GM23338 (cell line): ENCODE data around the gene ELMO3. TPM values are rescaled to one million over a fixed set of nuclear protein-coding genes. Genes with fewer than 3 reads are reported as not detected.

Experiments
- ATAC-seq: fragments of 200-7000 bp; cut with Tn5 transposase; 3 replicates; pipeline ENCODE4 v1.9.1; 2020
- DNase-seq: peaks from one replicate; pipeline ENCODE4 v3.0.0-alpha.2; 2015; ENCODE audit warnings: low spot score
- H2AFZ ChIP-seq: fragments of 200-600 bp; sonication (generic); 2 replicates; pipeline ENCODE4 v1.8.0; 2016; ENCODE audit warnings: antibody characterized with exemption, mild to moderate bottlenecking, moderate library complexity
- H3F3A ChIP-seq: fragments of 200-600 bp; sonication (generic); replicated peaks from 2 replicates; pipeline ENCODE4 v1.8.0; 2017; ENCODE audit warnings: antibody characterized with exemption, mixed run types, low read depth
- H3K27ac ChIP-seq: fragments of 200-600 bp; sonication (generic); 2 replicates; pipeline ENCODE4 v1.6.1; 2016; ENCODE audit warnings: low read depth
- H3K27me3 ChIP-seq: fragments of 200-600 bp; sonication (generic); 2 replicates; pipeline ENCODE4 v1.8.0; 2016; ENCODE audit warnings: mild to moderate bottlenecking, mixed run types, moderate library complexity; ENCODE audit not compliant: insufficient read depth
- H3K36me3 ChIP-seq: fragments of 200-600 bp; sonication (generic); 2 replicates; pipeline ENCODE4 v1.8.0; 2016; ENCODE audit warnings: mild to moderate bottlenecking; ENCODE audit not compliant: insufficient read depth
- H3K4me1 ChIP-seq: fragments of 200-600 bp; sonication (generic); 2 replicates; pipeline ENCODE4 v1.8.0; 2016; ENCODE audit warnings: mild to moderate bottlenecking, moderate library complexity; ENCODE audit not compliant: insufficient read depth
- H3K4me2 ChIP-seq: fragments of 200-600 bp; sonication (generic); 2 replicates; pipeline ENCODE4 v1.7.1; 2017; ENCODE audit warnings: mixed run types
- H3K4me3 ChIP-seq: fragments of 200-600 bp; sonication (generic); 2 replicates; pipeline ENCODE4 v1.6.1; 2016; ENCODE audit warnings: mixed run types
- H3K79me2 ChIP-seq: fragments of 200-600 bp; sonication (generic); replicated peaks from 2 replicates; pipeline ENCODE4 v1.8.0; 2017; ENCODE audit warnings: mild to moderate bottlenecking; ENCODE audit not compliant: insufficient read depth
- H3K9me2 ChIP-seq: fragments of 200-600 bp; sonication (generic); 2 replicates; pipeline ENCODE4 v1.8.0; 2017; ENCODE audit not compliant: insufficient read depth
- H4K20me1 ChIP-seq: fragments of 200-600 bp; sonication (generic); replicated peaks from 2 replicates; pipeline ENCODE4 v1.8.0; 2017; ENCODE audit warnings: mild to moderate bottlenecking; ENCODE audit not compliant: insufficient read depth
- H3K27ac Mint-ChIP-seq: 2 replicates; pipeline ENCODE4 v1.8.0; 2020; ENCODE audit warnings: inconsistent platforms, mild to moderate bottlenecking, moderate library complexity, mixed read lengths
- H3K27me3 Mint-ChIP-seq: 3 replicates; pipeline ENCODE4 v1.8.0; 2022; ENCODE audit warnings: low read depth, mild to moderate bottlenecking, moderate library complexity, mixed read lengths, inconsistent platforms; ENCODE audit not compliant: insufficient read depth, poor library complexity
- H3K36me3 Mint-ChIP-seq: 3 replicates; pipeline ENCODE4 v1.8.0; 2021; ENCODE audit warnings: low read depth, mild to moderate bottlenecking, inconsistent platforms, moderate library complexity, mixed read lengths
- H3K4me1 Mint-ChIP-seq: 3 replicates; pipeline ENCODE4 v1.8.0; 2020; ENCODE audit warnings: mild to moderate bottlenecking, inconsistent platforms, mixed read lengths
- H3K4me3 Mint-ChIP-seq: 3 replicates; pipeline ENCODE4 v1.8.0; 2021; ENCODE audit warnings: moderate library complexity, mild to moderate bottlenecking, inconsistent platforms, mixed read lengths
- H3K9me3 Mint-ChIP-seq: 3 replicates; pipeline ENCODE4 v1.8.0; 2020; ENCODE audit warnings: moderate library complexity, mild to moderate bottlenecking, inconsistent platforms, mixed read lengths
- CREB1 ChIP-seq: fragments of 250-450 bp; sonication (Bioruptor Pico); IDR thresholded peaks from 2 replicates; pipeline ENCODE4 v1.5.0; 2020; ENCODE audit warnings: low read depth, mild to moderate bottlenecking, moderate library complexity
- EZH2 ChIP-seq: fragments of 200-600 bp; sonication (generic); IDR thresholded peaks from one replicate; pipeline ENCODE4 v1.8.0; 2017; ENCODE audit warnings: antibody characterized with exemption, mild to moderate bottlenecking, low read depth; ENCODE audit not compliant: unreplicated experiment
- EZH2phosphoT487 ChIP-seq: fragments of 200-600 bp; sonication (generic); IDR thresholded peaks from one replicate; pipeline ENCODE4 v1.8.1; 2018; ENCODE audit warnings: antibody characterized with exemption; ENCODE audit not compliant: unreplicated experiment
- NANOG ChIP-seq: IDR thresholded peaks from 2 replicates; pipeline ENCODE4 v1.6.1; 2016; ENCODE audit warnings: antibody characterized with exemption, borderline replicate concordance
- POLR2AphosphoS5 ChIP-seq: IDR thresholded peaks from 2 replicates; pipeline ENCODE4 v1.6.1; 2016; ENCODE audit warnings: antibody characterized with exemption, low read depth
- STAT1 ChIP-seq: IDR thresholded peaks from one replicate; pipeline ENCODE4 v1.6.1; 2016; ENCODE audit warnings: antibody characterized with exemption; ENCODE audit not compliant: unreplicated experiment
- ZNF114 ChIP-seq: fragments of 250-450 bp; sonication (Bioruptor Pico); IDR thresholded peaks from 2 replicates; pipeline ENCODE4 v1.5.0; 2020; ENCODE audit warnings: mild to moderate bottlenecking, moderate library complexity
- ZNF331 ChIP-seq: fragments of 250-450 bp; sonication (Bioruptor Pico); IDR thresholded peaks from 2 replicates; pipeline ENCODE4 v1.5.0; 2020; ENCODE audit warnings: low read depth, mild to moderate bottlenecking, moderate library complexity
- polyA plus RNA-seq: library from polyadenylated mRNA; unstranded; fragments of >200 nt; fragmentation: Nextera tagmentation; extraction: Ambion mirVana; gene quantifications from 2 replicates; pipeline ENCODE4 v1.2.1, GENCODE V29; 2016
- total RNA-seq: library from RNA; depleted of rRNA; stranded (reverse); fragments of >200 nt; shearing (Covaris generic); gene quantifications from 2 replicates; pipeline ENCODE4 v1.2.3, GENCODE V29; 2014
- TF ChIP-seq, protein P1 (sequence below): fragments of 250-450 bp; sonication (Bioruptor Pico); IDR thresholded peaks from 2 replicates; pipeline ENCODE4 v1.5.0; 2020; ENCODE audit warnings: mild to moderate bottlenecking, moderate library complexity
- TF ChIP-seq, protein P2 (sequence below): IDR thresholded peaks from one replicate; pipeline ENCODE4 v1.6.1; 2018; ENCODE audit warnings: antibody characterized with exemption; ENCODE audit not compliant: unreplicated experiment
- TF ChIP-seq, protein P3 (sequence below), 2 experiments: fragments of 200-600 bp in 1 of 2; sonication (generic) in 1 of 2; conservative IDR thresholded peaks; 2 replicates each; pipeline versions ENCODE4 v1.5.1 to v1.6.1; 2016 to 2017; ENCODE audit warnings: antibody characterized with exemption in 2 of 2, low read depth in 2 of 2, mild to moderate bottlenecking in 2 of 2, moderate library complexity in 1 of 2

The ELMO3 gene
- total and polyA plus RNA-seq, 2 experiments from 2014 or later = 4.7 to 16.2 TPM

DNA sequence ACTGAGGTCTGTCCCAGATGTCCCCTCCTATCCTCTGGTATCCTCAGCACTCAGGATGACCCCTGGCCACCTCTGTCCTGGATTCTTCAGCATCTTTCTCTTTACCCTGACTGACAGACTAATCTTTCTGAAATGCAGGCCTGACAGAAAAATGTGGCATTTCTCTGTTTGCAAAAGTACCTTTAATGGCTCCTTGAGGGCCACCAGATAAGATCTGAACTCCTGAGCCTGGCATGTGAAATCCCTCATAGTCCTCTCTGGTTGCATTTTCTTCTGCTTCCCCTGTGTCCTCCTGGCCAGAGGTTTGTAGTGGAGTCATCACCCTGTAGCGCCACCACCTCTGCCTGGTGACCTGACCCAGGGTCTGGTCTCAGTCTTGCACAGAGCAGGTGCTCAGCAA, 2.0 kb upstream of the ELMO3 start:
- Mint-ChIP-seq H3K36me3 (peaks cover 54% of the 10 kb centered on the region), H3K4me3 (no peak overlapping the region), H3K27ac (no peak overlapping the region)

More for the DNA sequence above, 2.0 kb upstream of the ELMO3 start:
- Histone ChIP-seq H3F3A (peaks cover 23% of the 10 kb centered on the region; the same call in 1 of the 2 replicates), H4K20me1 (peaks cover 22% of the 10 kb centered on the region), H2AFZ (no peak overlapping the region), H3K4me2 (no peak overlapping the region), H3K27ac (no peak overlapping the region), H3K4me1 (peaks cover 12% of the 10 kb centered on the region), H3K36me3 (peaks cover 20% of the 10 kb centered on the region; the same call in 1 of the 2 replicates), H3K27me3 (no peaks in the 10 kb centered on the region), H3K4me3 (no peak overlapping the region), H3K79me2 (peaks cover 21% of the 10 kb centered on the region), H3K9me2 (no peaks in the 10 kb centered on the region)
- TF ChIP-seq ZNF114 (no peak), NANOG (no peak), CREB1 (CRISPR knock-in tag) (no peak), STAT1 (no peak), ZNF331 (CRISPR knock-in tag) (no peak), EZH2 (no peak), POLR2AphosphoS5 (no peak), EZH2phosphoT487 (no peak)
- TF ChIP-seq, protein P1, sequence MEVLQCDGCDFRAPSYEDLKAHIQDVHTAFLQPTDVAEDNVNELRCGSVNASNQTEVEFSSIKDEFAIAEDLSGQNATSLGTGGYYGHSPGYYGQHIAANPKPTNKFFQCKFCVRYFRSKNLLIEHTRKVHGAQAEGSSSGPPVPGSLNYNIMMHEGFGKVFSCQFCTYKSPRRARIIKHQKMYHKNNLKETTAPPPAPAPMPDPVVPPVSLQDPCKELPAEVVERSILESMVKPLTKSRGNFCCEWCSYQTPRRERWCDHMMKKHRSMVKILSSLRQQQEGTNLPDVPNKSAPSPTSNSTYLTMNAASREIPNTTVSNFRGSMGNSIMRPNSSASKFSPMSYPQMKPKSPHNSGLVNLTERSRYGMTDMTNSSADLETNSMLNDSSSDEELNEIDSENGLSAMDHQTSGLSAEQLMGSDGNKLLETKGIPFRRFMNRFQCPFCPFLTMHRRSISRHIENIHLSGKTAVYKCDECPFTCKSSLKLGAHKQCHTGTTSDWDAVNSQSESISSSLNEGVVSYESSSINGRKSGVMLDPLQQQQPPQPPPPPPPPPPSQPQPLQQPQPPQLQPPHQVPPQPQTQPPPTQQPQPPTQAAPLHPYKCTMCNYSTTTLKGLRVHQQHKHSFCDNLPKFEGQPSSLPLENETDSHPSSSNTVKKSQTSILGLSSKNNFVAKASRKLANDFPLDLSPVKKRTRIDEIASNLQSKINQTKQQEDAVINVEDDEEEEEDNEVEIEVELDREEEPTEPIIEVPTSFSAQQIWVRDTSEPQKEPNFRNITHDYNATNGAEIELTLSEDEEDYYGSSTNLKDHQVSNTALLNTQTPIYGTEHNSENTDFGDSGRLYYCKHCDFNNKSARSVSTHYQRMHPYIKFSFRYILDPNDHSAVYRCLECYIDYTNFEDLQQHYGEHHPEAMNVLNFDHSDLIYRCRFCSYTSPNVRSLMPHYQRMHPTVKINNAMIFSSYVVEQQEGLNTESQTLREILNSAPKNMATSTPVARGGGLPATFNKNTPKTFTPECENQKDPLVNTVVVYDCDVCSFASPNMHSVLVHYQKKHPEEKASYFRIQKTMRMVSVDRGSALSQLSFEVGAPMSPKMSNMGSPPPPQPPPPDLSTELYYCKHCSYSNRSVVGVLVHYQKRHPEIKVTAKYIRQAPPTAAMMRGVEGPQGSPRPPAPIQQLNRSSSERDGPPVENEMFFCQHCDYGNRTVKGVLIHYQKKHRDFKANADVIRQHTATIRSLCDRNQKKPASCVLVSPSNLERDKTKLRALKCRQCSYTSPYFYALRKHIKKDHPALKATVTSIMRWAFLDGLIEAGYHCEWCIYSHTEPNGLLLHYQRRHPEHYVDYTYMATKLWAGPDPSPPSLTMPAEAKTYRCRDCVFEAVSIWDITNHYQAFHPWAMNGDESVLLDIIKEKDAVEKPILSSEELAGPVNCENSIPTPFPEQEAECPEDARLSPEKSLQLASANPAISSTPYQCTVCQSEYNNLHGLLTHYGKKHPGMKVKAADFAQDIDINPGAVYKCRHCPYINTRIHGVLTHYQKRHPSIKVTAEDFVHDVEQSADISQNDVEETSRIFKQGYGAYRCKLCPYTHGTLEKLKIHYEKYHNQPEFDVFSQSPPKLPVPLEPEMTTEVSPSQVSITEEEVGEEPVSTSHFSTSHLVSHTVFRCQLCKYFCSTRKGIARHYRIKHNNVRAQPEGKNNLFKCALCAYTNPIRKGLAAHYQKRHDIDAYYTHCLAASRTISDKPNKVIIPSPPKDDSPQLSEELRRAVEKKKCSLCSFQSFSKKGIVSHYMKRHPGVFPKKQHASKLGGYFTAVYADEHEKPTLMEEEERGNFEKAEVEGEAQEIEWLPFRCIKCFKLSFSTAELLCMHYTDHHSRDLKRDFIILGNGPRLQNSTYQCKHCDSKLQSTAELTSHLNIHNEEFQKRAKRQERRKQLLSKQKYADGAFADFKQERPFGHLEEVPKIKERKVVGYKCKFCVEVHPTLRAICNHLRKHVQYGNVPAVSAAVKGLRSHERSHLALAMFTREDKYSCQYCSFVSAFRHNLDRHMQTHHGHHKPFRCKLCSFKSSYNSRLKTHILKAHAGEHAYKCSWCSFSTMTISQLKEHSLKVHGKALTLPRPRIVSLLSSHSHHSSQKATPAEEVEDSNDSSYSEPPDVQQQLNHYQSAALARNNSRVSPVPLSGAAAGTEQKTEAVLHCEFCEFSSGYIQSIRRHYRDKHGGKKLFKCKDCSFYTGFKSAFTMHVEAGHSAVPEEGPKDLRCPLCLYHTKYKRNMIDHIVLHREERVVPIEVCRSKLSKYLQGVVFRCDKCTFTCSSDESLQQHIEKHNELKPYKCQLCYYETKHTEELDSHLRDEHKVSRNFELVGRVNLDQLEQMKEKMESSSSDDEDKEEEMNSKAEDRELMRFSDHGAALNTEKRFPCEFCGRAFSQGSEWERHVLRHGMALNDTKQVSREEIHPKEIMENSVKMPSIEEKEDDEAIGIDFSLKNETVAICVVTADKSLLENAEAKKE (CRISPR knock-in tag) = no peak
- TF ChIP-seq, protein P2, sequence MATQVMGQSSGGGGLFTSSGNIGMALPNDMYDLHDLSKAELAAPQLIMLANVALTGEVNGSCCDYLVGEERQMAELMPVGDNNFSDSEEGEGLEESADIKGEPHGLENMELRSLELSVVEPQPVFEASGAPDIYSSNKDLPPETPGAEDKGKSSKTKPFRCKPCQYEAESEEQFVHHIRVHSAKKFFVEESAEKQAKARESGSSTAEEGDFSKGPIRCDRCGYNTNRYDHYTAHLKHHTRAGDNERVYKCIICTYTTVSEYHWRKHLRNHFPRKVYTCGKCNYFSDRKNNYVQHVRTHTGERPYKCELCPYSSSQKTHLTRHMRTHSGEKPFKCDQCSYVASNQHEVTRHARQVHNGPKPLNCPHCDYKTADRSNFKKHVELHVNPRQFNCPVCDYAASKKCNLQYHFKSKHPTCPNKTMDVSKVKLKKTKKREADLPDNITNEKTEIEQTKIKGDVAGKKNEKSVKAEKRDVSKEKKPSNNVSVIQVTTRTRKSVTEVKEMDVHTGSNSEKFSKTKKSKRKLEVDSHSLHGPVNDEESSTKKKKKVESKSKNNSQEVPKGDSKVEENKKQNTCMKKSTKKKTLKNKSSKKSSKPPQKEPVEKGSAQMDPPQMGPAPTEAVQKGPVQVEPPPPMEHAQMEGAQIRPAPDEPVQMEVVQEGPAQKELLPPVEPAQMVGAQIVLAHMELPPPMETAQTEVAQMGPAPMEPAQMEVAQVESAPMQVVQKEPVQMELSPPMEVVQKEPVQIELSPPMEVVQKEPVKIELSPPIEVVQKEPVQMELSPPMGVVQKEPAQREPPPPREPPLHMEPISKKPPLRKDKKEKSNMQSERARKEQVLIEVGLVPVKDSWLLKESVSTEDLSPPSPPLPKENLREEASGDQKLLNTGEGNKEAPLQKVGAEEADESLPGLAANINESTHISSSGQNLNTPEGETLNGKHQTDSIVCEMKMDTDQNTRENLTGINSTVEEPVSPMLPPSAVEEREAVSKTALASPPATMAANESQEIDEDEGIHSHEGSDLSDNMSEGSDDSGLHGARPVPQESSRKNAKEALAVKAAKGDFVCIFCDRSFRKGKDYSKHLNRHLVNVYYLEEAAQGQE = no peak
- TF ChIP-seq, protein P3, sequence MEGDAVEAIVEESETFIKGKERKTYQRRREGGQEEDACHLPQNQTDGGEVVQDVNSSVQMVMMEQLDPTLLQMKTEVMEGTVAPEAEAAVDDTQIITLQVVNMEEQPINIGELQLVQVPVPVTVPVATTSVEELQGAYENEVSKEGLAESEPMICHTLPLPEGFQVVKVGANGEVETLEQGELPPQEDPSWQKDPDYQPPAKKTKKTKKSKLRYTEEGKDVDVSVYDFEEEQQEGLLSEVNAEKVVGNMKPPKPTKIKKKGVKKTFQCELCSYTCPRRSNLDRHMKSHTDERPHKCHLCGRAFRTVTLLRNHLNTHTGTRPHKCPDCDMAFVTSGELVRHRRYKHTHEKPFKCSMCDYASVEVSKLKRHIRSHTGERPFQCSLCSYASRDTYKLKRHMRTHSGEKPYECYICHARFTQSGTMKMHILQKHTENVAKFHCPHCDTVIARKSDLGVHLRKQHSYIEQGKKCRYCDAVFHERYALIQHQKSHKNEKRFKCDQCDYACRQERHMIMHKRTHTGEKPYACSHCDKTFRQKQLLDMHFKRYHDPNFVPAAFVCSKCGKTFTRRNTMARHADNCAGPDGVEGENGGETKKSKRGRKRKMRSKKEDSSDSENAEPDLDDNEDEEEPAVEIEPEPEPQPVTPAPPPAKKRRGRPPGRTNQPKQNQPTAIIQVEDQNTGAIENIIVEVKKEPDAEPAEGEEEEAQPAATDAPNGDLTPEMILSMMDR (conservative IDR thresholded peaks at IDR 0.05; ENCODE audit: low read depth in 2 of 2) = no peak
- ATAC-seq (no peak), DNase-seq (no peak)
- Mint-ChIP-seq H3K27me3 (peaks cover 18% of the 10 kb centered on the region), H3K4me1 (peaks cover 18% of the 10 kb centered on the region), H3K9me3 (no peaks in the 10 kb centered on the region)
